BJ (cell line): Measurements from ENCODE around the gene UGP2. TPM values are rescaled to one million over a fixed set of nuclear protein-coding genes. Genes with fewer than 3 reads are reported as not detected.

Experiments used
- CTCF ChIA-PET: fragments of 350-600 bp; formaldehyde crosslinking; extraction: SDS; loops from one replicate; lab custom pipeline; 2021; ENCODE audit warnings: antibody characterized with exemption, inconsistent platforms; lab: Yijun Ruan, JAX
- POLR2A ChIA-PET: fragments of 300-600 bp; sonication (Branson Sonifier 250); formaldehyde crosslinking; extraction: SDS; loops from one replicate; lab custom pipeline; 2021; ENCODE audit warnings: antibody characterized with exemption; lab: Charles Lee
- DNase-seq: peaks from one replicate; pipeline ENCODE4 v3.0.0-alpha.2; 2011; ENCODE audit warnings: low read depth
- H3K27me3 ChIP-seq: 2 replicates; pipeline ENCODE4 v1.6.0; 2011; ENCODE audit warnings: low read length; ENCODE audit not compliant: control insufficient read depth, insufficient read depth
- H3K36me3 ChIP-seq: 2 replicates; pipeline ENCODE4 v1.5.1; 2011; ENCODE audit warnings: low read length; ENCODE audit not compliant: control insufficient read depth, insufficient read depth
- H3K4me3 ChIP-seq: 2 replicates; pipeline ENCODE4 v1.5.1; 2011; ENCODE audit warnings: low read depth, mild to moderate bottlenecking, control low read depth, low read length
- CTCF ChIP-seq: IDR thresholded peaks from 2 replicates; pipeline ENCODE4 v1.5.1; 2011; ENCODE audit warnings: low read depth, mild to moderate bottlenecking, control low read depth, inconsistent platforms, low read length, moderate library complexity; ENCODE audit not compliant: insufficient read depth
- polyA plus RNA-seq: library from polyadenylated mRNA; depleted of rRNA; stranded (reverse); fragments of >200 nt; gene quantifications from 2 replicates; pipeline ENCODE4 v1.2.3, GENCODE V29; 2011

Gene UGP2
- polyA plus RNA-seq, 1 experiment, result 53.6 TPM

GRCh38 chr2:63866009-63866709 is 24.5 kb downstream of the UGP2 start:
- H3K27me3 ChIP-seq, result no peaks in the 10 kb centered on the region
- no peak overlapping the region for H3K4me3 ChIP-seq
- ChIA-PET CTCF (interaction anchor here (0.6 to 1.4 kb wide), 3 partner anchors 126 to 274 kb away, joined by 3 to 5 read pairs (median 3); no protein-coding TSS in a partner anchor), POLR2A (no interaction called here)
- DNase-seq, result no peak
- no peaks in the 10 kb centered on the region for H3K36me3 ChIP-seq
- TF ChIP-seq CTCF, result no peak

DNA sequence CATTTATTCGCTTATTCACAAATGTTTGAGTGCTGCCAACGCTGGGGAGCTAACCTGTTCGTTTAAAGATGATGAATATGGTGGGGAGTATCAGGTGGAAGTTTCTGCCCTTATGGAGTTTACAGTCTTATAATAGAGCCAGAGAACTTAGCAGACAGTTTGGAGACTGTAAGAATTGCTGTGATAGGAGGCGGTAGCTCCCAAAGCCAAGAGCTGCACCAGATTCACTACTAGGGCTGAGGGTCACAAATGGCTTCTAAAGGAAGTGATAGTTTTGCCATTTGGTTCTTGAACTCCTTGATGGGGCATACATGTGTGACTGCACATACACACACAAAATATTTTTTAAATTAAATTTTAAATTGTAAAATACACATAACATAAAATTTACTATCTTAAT is 29.0 kb downstream of the UGP2 start:
- no peak for TF ChIP-seq CTCF
- H3K4me3 ChIP-seq, result no peak overlapping the region
- no peaks in the 10 kb centered on the region for H3K27me3 ChIP-seq
- peaks cover 4% of the 10 kb centered on the region for H3K36me3 ChIP-seq
- ChIA-PET CTCF (interaction anchor here (2.2 kb wide), 1 partner anchor 172 kb away, joined by 7 read pairs; no protein-coding TSS in a partner anchor), POLR2A (no interaction called here)
- no peak for DNase-seq

- TF ChIP-seq CTCF, result no peak
- H3K36me3 ChIP-seq, result peaks cover 4% of the 10 kb centered on the region
- ChIA-PET CTCF (interaction anchor here (1.0 kb wide), 2 partner anchors 10 to 173 kb away, joined by 3 read pairs; no protein-coding TSS in a partner anchor), POLR2A (no interaction called here)
- DNase-seq, result no peak
- no peaks in the 10 kb centered on the region for H3K27me3 ChIP-seq
- H3K4me3 ChIP-seq, result no peak overlapping the region
These were observed 30.2 kb downstream of the UGP2 start for GRCh38 chr2:63871864-63872263.

GRCh38 chr2:63872571-63873328 is 31.1 kb downstream of the UGP2 start:
- POLR2A ChIA-PET, result no interaction called here
- Histone ChIP-seq H3K4me3 (no peak overlapping the region), H3K27me3 (no peaks in the 10 kb centered on the region), H3K36me3 (peaks cover 4% of the 10 kb centered on the region)
- CTCF ChIA-PET, result interaction anchor here (1.0 kb wide), 1 partner anchor 11 kb away, joined by 3 read pairs; no protein-coding TSS in a partner anchor
- DNase-seq, result no peak
- TF ChIP-seq CTCF, result no peak
